HUES64 (cell line): Measurements from ENCODE around the gene TMEM95.
"Not testable (repeated sequence)": the region's sequence is repeated elsewhere in the genome, so short reads cannot be mapped to it uniquely, and the experiment has no call there.

Source experiments
- H3K27ac ChIP-seq: 2 replicates; pipeline ENCODE4 v1.7.0; 2013; ENCODE audit warnings: low read depth, low read length, inconsistent platforms
- H3K27me3 ChIP-seq: 2 replicates; pipeline ENCODE4 v1.6.1; 2013; ENCODE audit warnings: mild to moderate bottlenecking, low read length; ENCODE audit not compliant: insufficient read depth
- H3K36me3 ChIP-seq: 2 replicates; pipeline ENCODE4 v1.6.1; 2013; ENCODE audit warnings: mild to moderate bottlenecking, low read length; ENCODE audit not compliant: insufficient read depth
- H3K4me1 ChIP-seq: 2 replicates; pipeline ENCODE4 v1.6.1; 2013; ENCODE audit warnings: mild to moderate bottlenecking, low read length, moderate library complexity; ENCODE audit not compliant: insufficient read depth
- H3K4me3 ChIP-seq: 2 replicates; pipeline ENCODE4 v1.5.1; 2013; ENCODE audit warnings: mild to moderate bottlenecking, low read length, moderate library complexity
- H3K9ac ChIP-seq: 2 replicates; pipeline ENCODE4 v1.6.1; 2013; ENCODE audit warnings: mild to moderate bottlenecking, low read depth, low read length
- H3K9me3 ChIP-seq: 2 replicates; pipeline ENCODE4 v1.6.1; 2013; ENCODE audit warnings: low read depth, low read length; ENCODE audit not compliant: insufficient read depth
- WGBS: fragments of 150-250, 120-280 bp; methylation state at CpG from one replicate; pipeline ENCODE4 v1.1.7; 2013; ENCODE audit warnings: missing lambda C conversion rate; 5-methylcytosine and 5-hydroxymethylcytosine counted together

Gene TMEM95

GRCh38 chr17:7334938-7335538, 19.9 kb upstream of the TMEM95 start:
- H3K4me3 ChIP-seq = no peak overlapping the region
- H3K36me3 ChIP-seq = no peaks in the 10 kb centered on the region
- H3K4me1 ChIP-seq = peaks cover 23% of the 10 kb centered on the region
- no peak overlapping the region for H3K27ac ChIP-seq
- no peaks in the 10 kb centered on the region for H3K9me3 ChIP-seq
- no peak overlapping the region for H3K9ac ChIP-seq
- H3K27me3 ChIP-seq = no peaks in the 10 kb centered on the region
- 90% methylated on average over 3 of the region's 3 CpGs for WGBS

GRCh38 chr17:7335765-7336164, 19.2 kb upstream of the TMEM95 start:
- not testable (repeated sequence) for H3K27ac ChIP-seq, H3K9ac ChIP-seq, H3K4me3 ChIP-seq, H3K27me3 ChIP-seq, H3K9me3 ChIP-seq, H3K36me3 ChIP-seq
- WGBS = 92% methylated on average over 13 of the region's 13 CpGs
- H3K4me1 ChIP-seq = peaks cover 18% of the 10 kb centered on the region

GRCh38 chr17:7336240-7337175, 18.4 kb upstream of the TMEM95 start, which contains the start of gene ACAP1:
ACAP1 (plus strand) TSS chr17:7336529; CDS start chr17:7336735, 206 bp downstream.
- peak within 1 kb of the TSS; percentile 71 for H3K27ac ChIP-seq
- no peaks in the 10 kb centered on the region for H3K9me3 ChIP-seq
- no peaks in the 10 kb centered on the region for H3K27me3 ChIP-seq
- H3K9ac ChIP-seq = peak within 1 kb of the TSS; percentile 28
- H3K4me1 ChIP-seq = peaks cover 16% of the 10 kb centered on the region
- 56% methylated on average over 16 of the region's 17 CpGs for WGBS
- no peaks in the 10 kb centered on the region for H3K36me3 ChIP-seq
- peak within 1 kb of the TSS; percentile 25 for H3K4me3 ChIP-seq

- peaks cover 13% of the 10 kb centered on the region for H3K4me1 ChIP-seq
- 89% methylated on average over 7 of the region's 7 CpGs for whole genome bisulfite sequencing
- not testable (repeated sequence) for H3K9me3 ChIP-seq, H3K36me3 ChIP-seq, H3K4me3 ChIP-seq, H3K27ac ChIP-seq, H3K9ac ChIP-seq, H3K27me3 ChIP-seq
Observed at GRCh38 chr17:7337600-7337999, 17.4 kb upstream of the TMEM95 start.

GRCh38 chr17:7340179-7340578, 14.8 kb upstream of the TMEM95 start:
- Histone ChIP-seq H3K9me3 (no peaks in the 10 kb centered on the region), H3K36me3 (no peaks in the 10 kb centered on the region), H3K4me3 (no peak overlapping the region), H3K9ac (no peak overlapping the region), H3K27ac (no peak overlapping the region), H3K4me1 (peaks cover 13% of the 10 kb centered on the region), H3K27me3 (no peaks in the 10 kb centered on the region)
- WGBS = 90% methylated on average over 1 of the region's 2 CpGs

- H3K4me1 ChIP-seq = peaks cover 5% of the 10 kb centered on the region
- no peak overlapping the region for H3K9ac ChIP-seq
- no peaks in the 10 kb centered on the region for H3K27me3 ChIP-seq
- no peaks in the 10 kb centered on the region for H3K9me3 ChIP-seq
- 93% methylated on average over 13 of the region's 13 CpGs for WGBS
- no peak overlapping the region for H3K4me3 ChIP-seq
- H3K36me3 ChIP-seq = no peaks in the 10 kb centered on the region
- no peak overlapping the region for H3K27ac ChIP-seq
Observed at GRCh38 chr17:7341842-7342241, 13.1 kb upstream of the TMEM95 start.

GRCh38 chr17:7343250-7343649, 11.7 kb upstream of the TMEM95 start:
- 91% methylated on average over 15 of the region's 15 CpGs for WGBS
- H3K4me1 ChIP-seq = no peaks in the 10 kb centered on the region
- no peak overlapping the region for H3K4me3 ChIP-seq
- no peaks in the 10 kb centered on the region for H3K9me3 ChIP-seq
- no peaks in the 10 kb centered on the region for H3K36me3 ChIP-seq
- no peak overlapping the region for H3K27ac ChIP-seq
- no peak overlapping the region for H3K9ac ChIP-seq
- H3K27me3 ChIP-seq = no peaks in the 10 kb centered on the region

- 0 out of 2 replicates have a peak, but pooled peaks cover 3% of the 10 kb centered on the region for H3K27me3 ChIP-seq
- no peak overlapping the region for H3K4me3 ChIP-seq
- peaks cover 9% of the 10 kb centered on the region for H3K4me1 ChIP-seq
- H3K36me3 ChIP-seq = no peaks in the 10 kb centered on the region
- 89% methylated on average over 18 of the region's 18 CpGs for WGBS
- H3K27ac ChIP-seq = no peak overlapping the region
- no peaks in the 10 kb centered on the region for H3K9me3 ChIP-seq
- no peak overlapping the region for H3K9ac ChIP-seq
Observed at GRCh38 chr17:7346761-7347614, 8.0 kb upstream of the TMEM95 start.

- no peaks in the 10 kb centered on the region for H3K36me3 ChIP-seq
- H3K27me3 ChIP-seq = 0 out of 2 replicates have a peak, but pooled peaks cover 3% of the 10 kb centered on the region
- H3K9ac ChIP-seq = no peak overlapping the region
- H3K9me3 ChIP-seq = no peaks in the 10 kb centered on the region
- 91% methylated on average over 18 of the region's 19 CpGs for WGBS
- H3K27ac ChIP-seq = no peak overlapping the region
- no peak overlapping the region for H3K4me3 ChIP-seq
- peaks cover 12% of the 10 kb centered on the region for H3K4me1 ChIP-seq
Observed at GRCh38 chr17:7347630-7348477, 7.1 kb upstream of the TMEM95 start.

GRCh38 chr17:7348478-7349242, 6.3 kb upstream of the TMEM95 start:
- Histone ChIP-seq H3K4me3 (no peak overlapping the region), H3K27ac (no peak overlapping the region), H3K36me3 (no peaks in the 10 kb centered on the region), H3K4me1 (peaks cover 12% of the 10 kb centered on the region), H3K27me3 (0 out of 2 replicates have a peak, but pooled peaks cover 3% of the 10 kb centered on the region), H3K9ac (no peak overlapping the region), H3K9me3 (no peaks in the 10 kb centered on the region)
- 92% methylated on average over 19 of the region's 19 CpGs for WGBS
